HG02588 (cell line): ENCODE results near the gene RAB30.

Source experiments
- ATAC-seq: cut with Tn5 transposase; IDR thresholded peaks from one replicate; pipeline ENCODE4 v1.9.1; 2021; ENCODE audit warnings: mild to moderate bottlenecking, moderate library complexity; ENCODE audit not compliant: unreplicated experiment

The RAB30 gene

GRCh38 chr11:83071567-83072349 is at the start of gene RAB30:
Gene RAB30 (minus strand): TSS chr11:83071897. CDS start chr11:82997316, 74,581 bp downstream.
- peak; percentile 96 for ATAC-seq

GRCh38 chr11:83120327-83120726 is 48.6 kb upstream of the RAB30 start:
- no peak for ATAC-seq

GRCh38 chr11:83119216-83119615 is 47.5 kb upstream of the RAB30 start:
- no peak for ATAC-seq

- ATAC-seq: no peak
Measured at GRCh38 chr11:83118814-83119213, 47.1 kb upstream of the RAB30 start.

- ATAC-seq: no peak
Measured at GRCh38 chr11:83116015-83116641, 44.4 kb upstream of the RAB30 start.

- ATAC-seq: no peak
Measured at GRCh38 chr11:83115551-83115950, 43.9 kb upstream of the RAB30 start.

- no peak for ATAC-seq
Measured at GRCh38 chr11:83115026-83115425, 43.3 kb upstream of the RAB30 start.

GRCh38 chr11:83112886-83113285 is 41.2 kb upstream of the RAB30 start:
- no peak for ATAC-seq

GRCh38 chr11:83105168-83105567 is 33.5 kb upstream of the RAB30 start:
- no peak for ATAC-seq

GRCh38 chr11:83102834-83103233 is 31.1 kb upstream of the RAB30 start:
- no peak for ATAC-seq

- ATAC-seq: no peak
Measured at GRCh38 chr11:83097429-83098075, 25.9 kb upstream of the RAB30 start.

GRCh38 chr11:83093634-83094033 is 21.9 kb upstream of the RAB30 start:
- no peak for ATAC-seq

GRCh38 chr11:83092488-83093384 is 21.0 kb upstream of the RAB30 start:
- no peak for ATAC-seq

- ATAC-seq: no peak
Measured at GRCh38 chr11:83088965-83089364, 17.3 kb upstream of the RAB30 start.

GRCh38 chr11:83087035-83087434 is 15.3 kb upstream of the RAB30 start:
- ATAC-seq: no peak

GRCh38 chr11:83079820-83080219 is 8.1 kb upstream of the RAB30 start:
- no peak for ATAC-seq

- no peak for ATAC-seq
Measured at GRCh38 chr11:83078269-83078668, 6.6 kb upstream of the RAB30 start.

- ATAC-seq: no peak
Measured at GRCh38 chr11:83073884-83074283, 2.2 kb upstream of the RAB30 start.

GRCh38 chr11:83073258-83073657 is 1.6 kb upstream of the RAB30 start:
- ATAC-seq: no peak

- no peak for ATAC-seq
Measured at GRCh38 chr11:83072350-83073242, 899 bp upstream of the RAB30 start.
